Loucy (cell line): ENCODE measurements around the gene TMTC4.

Experiments used
- CTCF ChIP-seq: fragments of 200-600 bp; sonication (generic); conservative IDR thresholded peaks from 2 replicates; pipeline ENCODE4 v1.5.1; 2014; ENCODE audit warnings: mild to moderate bottlenecking, antibody characterized with exemption, low read length
- EZH2phosphoT487 ChIP-seq: fragments of 200-600 bp; IDR thresholded peaks from 2 replicates; pipeline ENCODE4 v1.6.1; 2018; ENCODE audit warnings: antibody characterized with exemption, mild to moderate bottlenecking, moderate library complexity, borderline replicate concordance

GRCh38 chr13:100636004-100636403 is 38.6 kb downstream of the TMTC4 start:
- TF ChIP-seq CTCF (no peak), EZH2phosphoT487 (no peak)
